Measurements from ENCODE around the gene SLC35F3.
"Not testable (repeated sequence)": the region's sequence is repeated elsewhere in the genome, so short reads cannot be mapped to it uniquely, and the experiment has no call there.

Gene SLC35F3

DNA sequence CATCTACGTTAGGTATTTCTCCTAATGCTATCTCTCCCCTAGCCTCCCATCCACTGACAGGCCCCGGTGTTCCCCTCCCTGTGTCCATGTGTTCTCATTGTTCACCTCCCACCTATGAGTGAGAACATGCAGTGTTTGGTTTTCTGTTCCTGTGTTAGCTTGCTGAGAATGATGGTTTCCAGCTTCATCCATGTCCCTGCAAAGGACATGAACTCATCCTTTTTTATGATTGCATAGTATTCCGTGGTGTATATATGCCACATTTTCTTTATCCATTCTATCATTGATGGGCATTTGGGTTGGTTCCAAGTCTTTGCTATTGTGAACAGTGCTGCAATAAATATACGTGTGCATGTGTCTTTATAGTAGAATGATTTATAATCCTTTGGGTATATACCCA is 247.9 kb downstream of the SLC35F3 start:
- not testable (repeated sequence) for DNase-seq

GRCh38 chr1:234154320-234155251 is 250.1 kb downstream of the SLC35F3 start:
- peak; percentile 13 for DNase-seq

DNA sequence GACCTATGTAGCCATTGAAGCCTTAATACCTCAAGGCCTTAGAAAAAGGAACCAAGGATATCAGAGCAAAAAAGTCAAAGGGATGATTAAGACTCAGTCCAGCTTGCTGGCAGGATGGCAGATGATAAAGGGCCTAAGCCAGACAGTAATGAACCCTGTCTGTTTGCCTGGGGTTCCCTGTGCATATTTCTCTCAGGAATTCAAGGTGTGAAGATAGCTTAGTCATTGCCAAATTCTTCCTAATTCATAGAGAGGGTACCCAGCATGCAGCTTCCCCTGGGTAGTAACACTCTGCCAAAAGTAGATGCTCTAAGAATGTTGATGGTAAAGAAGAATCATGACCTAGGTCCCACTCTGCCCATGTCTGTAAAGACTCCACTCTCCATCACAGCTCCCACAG is 258.2 kb downstream of the SLC35F3 start:
- no peak for DNase-seq

GRCh38 chr1:234163267-234163919 is 258.9 kb downstream of the SLC35F3 start:
- no peak for DNase-seq

- no peak for DNase-seq
Measured at GRCh38 chr1:234164098-234164709, 259.7 kb downstream of the SLC35F3 start.

DNA sequence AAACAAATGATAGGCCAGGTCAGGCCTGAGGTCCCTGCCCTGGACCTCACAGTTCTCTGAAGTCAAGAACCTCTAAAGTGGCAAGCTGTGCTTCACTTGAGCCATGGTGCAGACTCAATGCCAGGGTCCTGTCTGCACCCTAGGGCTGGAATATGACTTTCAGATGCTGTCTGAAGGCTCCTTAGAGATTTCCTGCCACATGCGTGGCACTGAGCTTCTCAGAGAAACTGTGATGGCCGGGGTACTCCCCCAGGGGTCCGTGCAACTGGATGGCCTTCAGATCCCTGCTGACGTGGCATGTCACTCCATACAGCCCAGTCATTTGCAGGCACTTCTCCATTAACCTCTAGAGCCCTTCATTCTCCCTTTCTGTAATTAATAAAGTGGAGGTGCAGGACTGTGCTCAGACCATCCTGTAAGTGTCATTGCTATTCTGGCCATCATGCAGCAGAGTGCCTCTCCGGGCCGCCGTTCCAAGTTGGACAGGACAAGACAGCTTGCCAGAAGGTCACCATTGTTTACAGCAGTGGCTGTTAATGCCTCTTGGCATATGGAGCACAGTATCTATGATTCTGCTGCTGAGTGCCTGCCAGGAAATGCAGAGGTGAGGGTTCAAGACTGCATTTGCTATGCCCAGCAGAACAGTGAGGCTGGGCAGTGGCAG is 263.7 kb downstream of the SLC35F3 start:
- DNase-seq = no peak

- DNase-seq = no peak
Measured at GRCh38 chr1:234169161-234169849, 264.8 kb downstream of the SLC35F3 start.

GRCh38 chr1:234170067-234170466 is 265.6 kb downstream of the SLC35F3 start:
- DNase-seq = no peak

GRCh38 chr1:234170622-234171021 is 266.1 kb downstream of the SLC35F3 start:
- no peak for DNase-seq

DNA sequence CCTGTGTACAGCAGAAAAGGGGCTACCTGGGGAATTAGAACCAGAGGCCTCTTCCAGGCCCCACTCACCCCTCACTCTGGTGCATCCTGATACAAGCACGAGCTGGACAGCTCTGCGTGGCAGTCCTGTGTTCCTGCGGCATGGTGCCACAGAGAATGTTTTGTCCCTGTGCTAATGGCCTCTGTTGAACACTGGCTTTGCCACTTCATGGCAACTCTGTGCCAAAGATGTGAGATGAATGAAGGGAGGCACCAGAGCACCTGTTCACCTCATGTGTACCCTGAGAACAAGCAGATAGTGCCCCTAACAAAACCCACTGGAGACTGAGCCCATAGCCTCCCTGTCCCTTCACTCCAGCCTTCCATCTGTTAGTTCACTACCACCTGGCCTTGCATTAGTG is 269.5 kb downstream of the SLC35F3 start:
- DNase-seq = no peak

DNA sequence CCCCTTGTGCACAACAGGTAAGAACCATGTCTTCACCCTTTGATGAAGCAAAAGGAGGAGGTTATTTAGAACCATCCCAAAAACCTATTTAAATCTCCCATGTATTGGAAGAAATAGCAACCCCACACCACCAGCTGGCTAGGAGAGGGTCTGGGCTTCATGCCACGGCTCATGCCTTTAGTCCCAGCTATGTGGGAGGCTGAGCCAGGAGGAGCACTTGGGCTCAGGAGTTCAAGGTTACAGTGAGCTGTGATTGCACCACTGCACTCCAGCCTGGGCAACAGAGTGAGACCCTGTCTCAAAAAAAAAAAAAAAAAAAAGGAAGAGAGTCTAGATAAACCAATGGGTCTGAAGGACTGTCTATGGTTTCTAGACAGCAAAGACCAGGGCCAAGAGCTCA is 270.9 kb downstream of the SLC35F3 start:
- DNase-seq = no peak

- no peak for DNase-seq
Measured at GRCh38 chr1:234176000-234176399, 271.5 kb downstream of the SLC35F3 start.

- not testable (repeated sequence) for DNase-seq
Measured at GRCh38 chr1:234176847-234177246, 272.4 kb downstream of the SLC35F3 start.

DNA sequence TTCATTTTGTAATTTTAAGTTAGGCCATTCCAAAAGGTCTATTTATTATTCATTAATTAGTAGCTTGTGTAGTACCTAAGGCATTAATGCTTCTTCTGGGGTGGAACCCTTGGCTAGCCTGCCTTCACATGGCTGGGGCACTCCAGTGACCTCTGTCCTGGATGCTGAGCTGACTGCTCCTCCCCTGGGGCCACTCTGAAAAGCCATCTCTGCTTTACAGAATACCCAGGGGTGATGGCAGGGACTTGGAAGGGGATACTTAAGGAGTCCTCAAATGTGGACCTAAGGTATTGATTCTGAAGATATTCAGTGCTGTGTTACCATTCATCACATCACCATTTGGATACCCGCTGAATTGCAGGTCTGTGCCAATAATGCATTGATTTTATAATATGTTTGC is 281.0 kb downstream of the SLC35F3 start:
- no peak for DNase-seq

DNA sequence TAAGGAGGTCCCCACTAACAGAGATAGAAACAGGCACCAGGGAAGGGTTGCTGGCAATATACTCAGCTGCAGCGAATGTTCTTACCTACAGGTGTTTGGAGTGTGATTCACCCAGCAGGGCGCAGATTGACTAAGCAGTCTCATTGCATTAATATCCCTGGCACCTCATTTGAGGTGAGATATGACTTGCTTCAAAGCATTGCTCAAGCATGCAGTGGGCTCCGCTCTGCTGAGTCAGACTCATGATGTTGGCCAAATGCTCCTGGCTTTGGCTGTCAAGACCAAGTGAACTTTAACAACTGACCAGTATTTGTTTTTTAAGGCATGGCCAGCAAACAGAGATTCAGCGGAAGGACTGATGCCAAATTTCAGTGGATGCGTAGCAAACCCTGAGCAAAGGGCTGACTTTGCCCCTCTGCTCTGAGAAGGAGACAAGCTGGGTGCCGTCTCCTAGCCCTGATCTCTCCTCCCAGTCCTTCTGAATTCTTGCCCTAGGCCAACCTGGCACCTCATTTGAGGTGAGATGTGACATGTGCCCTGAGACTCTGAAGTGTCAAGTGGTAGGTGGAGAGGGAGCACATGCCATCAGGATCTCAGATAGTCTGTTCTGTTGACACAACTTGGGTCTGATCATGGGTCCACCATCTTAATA is 281.7 kb downstream of the SLC35F3 start:
- peak; percentile 34 for DNase-seq

DNA sequence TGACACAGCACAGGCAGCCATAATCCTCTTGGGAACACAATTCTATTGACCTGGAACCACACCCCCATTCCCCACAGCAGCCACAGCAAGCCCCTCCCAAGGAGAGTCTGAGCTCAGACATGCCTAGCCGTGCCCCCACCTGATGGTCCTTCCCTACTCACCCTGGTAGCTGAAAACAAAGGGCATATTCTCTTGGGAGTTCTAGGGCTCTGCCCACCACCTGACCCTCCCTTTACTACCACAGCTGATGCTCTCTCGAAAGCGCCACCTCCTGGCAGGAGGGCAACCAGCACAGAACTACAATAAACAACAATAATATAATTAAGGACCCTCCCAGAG is 283.9 kb downstream of the SLC35F3 start:
- DNase-seq = no peak

DNA sequence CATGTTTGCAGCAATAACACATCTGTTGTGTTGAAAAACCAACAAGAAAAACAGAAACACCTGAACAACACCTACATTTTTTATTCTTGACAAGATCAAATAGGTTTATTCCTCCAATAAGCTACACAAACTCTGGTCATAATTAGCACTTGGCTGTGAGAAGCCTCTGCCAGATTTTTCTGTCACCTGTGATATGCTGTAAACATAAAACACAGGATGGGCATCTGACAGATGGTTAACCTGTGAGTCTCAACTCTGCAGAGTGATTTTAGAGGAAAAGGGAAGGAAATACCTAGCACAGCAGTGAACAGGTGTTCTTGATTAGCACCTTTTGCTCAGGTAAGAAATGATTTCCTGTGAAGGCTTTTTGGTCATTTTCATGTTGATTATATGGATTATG is 293.4 kb downstream of the SLC35F3 start:
- no peak for DNase-seq

DNA sequence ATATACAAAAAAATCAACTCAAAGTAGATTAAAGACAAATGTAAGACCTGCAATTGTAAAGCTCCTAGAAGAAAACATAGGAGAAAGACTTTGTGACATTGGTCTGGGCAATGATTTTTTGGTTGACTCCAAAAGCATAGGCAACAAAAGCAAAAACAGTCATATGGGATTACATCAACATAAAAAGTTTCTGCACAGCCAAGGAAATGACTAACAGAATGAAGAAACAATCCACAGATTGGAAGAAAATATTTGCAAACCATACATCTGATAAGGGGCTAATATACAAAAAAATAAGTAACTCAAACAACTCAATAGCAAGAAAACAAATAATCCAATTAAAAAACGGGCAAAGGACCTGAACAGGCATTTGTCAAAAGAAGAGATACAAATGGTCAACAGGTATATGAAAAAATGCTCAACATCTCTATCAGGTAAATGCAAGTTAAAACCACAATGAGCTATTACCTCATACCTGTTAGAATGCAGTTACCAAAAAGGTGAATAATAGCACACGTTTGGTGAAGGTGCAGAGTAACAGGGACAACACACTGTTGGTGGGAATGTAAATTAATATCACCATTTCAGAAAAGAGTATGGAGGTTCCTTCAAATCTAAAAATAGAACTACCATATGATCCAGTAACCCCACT is 295.1 kb downstream of the SLC35F3 start:
- DNase-seq = no peak

GRCh38 chr1:234200566-234200965 is 296.1 kb downstream of the SLC35F3 start:
- no peak for DNase-seq

DNA sequence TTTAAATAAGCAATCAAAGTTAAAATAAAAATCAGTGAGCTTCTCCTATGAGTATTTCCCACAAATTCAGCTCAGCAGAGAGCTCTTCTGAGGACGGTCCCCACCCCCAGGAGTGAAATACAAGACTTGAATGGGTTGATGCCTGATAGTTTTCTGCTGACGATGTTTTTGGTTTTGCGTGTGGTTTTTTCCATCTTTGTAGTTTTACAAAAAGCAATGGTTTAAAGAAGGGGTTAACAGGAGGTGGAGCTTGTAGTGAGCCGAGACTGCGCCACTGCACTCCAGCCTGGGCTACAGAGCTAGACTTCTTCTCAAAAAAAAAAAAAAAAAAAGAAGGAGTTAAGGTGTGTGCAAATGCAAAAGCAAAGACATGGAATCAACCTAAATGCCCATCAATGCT is 297.1 kb downstream of the SLC35F3 start:
- DNase-seq = no peak

- no peak for DNase-seq
Measured at GRCh38 chr1:234205966-234206365, 301.5 kb downstream of the SLC35F3 start.

Data from 8988T (cell line).